HG02798 (cell line): ENCODE data around the gene DNTTIP2.
"Not testable (repeated sequence)": the region's sequence is repeated elsewhere in the genome, so short reads cannot be mapped to it uniquely, and the experiment has no call there.

Source experiments
- ATAC-seq: cut with Tn5 transposase; IDR thresholded peaks from one replicate; pipeline ENCODE4 v1.9.1; 2021; ENCODE audit warnings: mild to moderate bottlenecking; ENCODE audit not compliant: unreplicated experiment, poor library complexity

DNTTIP2 gene

DNA sequence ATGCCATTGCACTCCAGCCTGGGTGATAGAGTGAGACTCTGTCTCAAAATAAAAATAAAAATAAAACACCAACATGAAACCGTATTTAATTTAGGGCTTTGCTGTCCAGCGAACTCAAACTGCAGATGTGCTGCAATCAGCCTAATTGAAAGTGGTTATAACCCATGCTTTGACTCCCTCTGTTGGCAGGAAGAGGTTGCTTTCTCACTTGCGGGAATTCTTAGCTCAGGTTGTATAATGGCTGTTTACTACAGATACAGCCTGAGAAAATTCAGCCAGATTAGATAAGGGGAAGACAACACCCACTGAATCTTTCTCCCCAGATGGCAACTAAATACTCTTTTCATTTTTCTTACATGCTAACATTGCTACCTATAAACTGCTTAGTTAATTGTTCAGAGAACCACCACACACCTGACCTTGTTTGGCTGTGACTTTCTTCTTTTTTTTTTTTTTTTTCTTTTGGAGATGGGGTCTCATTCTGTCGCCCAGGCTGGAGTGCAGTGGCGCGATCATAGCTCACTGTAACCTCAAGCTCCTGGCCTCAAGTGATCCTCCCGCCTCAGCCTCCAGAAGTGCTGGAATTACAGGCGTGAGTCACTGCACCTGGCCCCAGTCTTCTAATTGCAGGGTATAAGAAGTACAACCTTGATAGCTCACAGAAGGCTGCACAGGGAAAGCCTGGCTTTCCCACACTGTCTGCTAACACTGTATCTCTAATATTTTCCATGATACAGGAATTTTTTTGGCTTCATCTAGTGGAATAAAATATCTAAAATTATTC, 34.6 kb downstream of the DNTTIP2 start:
- no peak for ATAC-seq

DNA sequence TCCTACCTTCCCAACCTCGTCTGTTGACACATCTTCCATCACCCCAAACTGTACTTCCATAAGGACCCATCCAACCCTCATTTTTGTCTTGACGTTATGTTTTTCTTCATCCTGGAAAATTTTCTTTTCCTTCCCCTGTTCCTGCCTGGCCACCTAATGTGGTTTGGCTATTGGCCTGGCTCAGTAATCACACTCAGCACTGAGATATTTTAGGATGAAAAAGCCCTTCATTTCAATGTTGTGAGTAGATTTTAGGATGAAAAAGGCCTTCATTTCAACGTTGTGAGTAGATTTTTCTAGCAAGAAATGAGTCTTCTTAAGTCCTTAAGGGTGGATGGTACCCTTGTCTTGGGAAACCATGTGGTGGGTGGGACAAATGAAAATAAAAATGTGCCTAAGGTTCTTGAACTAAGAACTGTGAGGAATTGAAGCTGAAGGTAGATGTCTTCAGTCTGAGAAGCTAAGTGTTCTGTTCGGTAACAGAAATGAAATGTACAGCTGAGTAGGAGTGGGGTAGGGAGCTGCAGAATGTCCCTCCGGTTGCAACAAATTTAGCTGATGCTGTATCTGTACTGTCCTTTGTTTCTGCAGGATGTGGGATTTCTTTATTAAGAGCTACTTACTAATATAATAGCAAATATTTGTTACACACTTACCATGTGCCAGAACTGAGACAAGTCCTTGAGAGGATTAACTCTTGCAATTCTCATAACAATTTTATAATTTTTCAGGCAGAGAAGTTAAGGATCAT, 36.1 kb downstream of the DNTTIP2 start:
- ATAC-seq: no peak

DNA sequence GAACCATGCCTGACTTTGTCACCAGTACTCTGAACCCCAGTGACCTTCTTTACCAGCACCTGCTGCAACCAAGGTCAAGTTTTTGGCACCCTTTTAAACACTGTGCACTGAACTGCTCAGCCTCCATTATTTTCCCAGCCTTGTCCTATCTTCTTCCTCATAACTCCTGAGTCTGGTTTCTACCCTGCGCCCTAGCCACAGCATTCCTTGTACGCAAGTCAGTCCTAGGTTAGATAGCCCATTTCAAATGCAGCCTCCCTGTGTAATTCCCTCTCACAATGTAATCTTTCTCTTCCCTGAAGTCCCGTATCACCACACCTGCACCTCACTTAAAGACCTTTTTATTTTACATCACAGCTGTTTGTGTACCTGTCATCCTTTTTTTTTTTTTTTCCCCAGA, 37.2 kb downstream of the DNTTIP2 start:
- no peak for ATAC-seq

DNA sequence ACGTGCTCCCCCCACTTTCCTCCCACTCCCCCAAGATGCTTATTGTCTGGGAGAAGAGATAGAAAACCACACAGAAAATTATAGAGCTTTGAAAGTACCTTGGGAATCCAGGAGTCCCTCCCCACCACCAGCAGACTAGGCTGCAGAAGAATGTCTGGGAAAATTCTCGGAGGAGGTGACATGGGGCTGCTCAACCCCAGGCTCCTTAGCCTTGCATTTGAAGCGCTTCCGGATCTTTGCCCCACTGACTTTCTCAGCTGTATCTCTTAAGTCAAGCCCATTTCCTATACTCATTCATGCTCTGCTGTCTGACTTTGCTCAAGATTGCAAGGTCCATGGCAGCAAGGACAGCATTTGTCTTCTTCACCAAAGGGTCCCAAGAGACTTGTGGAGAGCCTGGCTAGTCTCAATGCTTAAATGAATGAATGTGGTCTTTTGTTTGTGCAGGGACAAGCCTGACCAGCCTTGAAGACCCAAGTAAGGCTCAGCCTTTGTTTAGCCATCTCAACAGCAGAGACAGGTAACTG, 38.0 kb downstream of the DNTTIP2 start:
- no peak for ATAC-seq

DNA sequence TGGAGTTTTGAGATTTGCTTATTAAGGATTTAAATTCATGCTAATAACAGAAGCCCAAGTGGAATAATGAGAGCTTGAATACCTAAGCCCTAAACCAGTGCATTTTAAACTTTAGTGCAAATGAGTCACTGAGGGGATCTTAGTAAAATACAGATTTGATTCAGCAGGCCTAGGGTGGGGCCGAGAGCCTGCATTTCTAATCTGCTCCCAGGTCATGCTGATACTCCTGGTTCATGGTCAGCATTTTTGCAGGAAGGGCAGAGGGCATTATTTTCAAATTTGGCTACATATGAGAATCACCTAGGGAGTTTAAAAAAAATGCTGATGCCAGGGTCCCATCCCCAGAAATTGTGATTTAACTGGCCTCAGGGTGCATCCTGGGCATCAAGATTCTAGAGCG, 39.3 kb downstream of the DNTTIP2 start:
- ATAC-seq: no peak

DNA sequence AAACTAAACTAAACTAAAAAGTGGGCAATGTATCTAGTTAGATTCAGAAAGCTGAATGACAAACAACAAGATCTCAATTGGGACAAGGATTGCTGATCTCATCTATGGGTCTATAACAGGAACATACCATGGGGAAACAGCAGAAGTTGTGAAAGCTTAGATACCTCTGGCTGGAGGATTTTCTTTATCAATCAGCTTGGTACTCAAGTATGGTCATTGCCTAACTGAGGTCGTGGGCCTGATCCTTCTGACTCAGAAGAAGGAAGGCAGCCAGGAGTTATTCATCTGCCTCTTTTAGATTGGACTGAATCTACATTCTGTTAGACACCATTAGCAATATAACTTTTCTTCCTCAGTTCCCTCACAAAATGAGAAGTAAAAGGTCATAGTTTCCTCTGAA, 39.7 kb downstream of the DNTTIP2 start:
- ATAC-seq: no peak

DNA sequence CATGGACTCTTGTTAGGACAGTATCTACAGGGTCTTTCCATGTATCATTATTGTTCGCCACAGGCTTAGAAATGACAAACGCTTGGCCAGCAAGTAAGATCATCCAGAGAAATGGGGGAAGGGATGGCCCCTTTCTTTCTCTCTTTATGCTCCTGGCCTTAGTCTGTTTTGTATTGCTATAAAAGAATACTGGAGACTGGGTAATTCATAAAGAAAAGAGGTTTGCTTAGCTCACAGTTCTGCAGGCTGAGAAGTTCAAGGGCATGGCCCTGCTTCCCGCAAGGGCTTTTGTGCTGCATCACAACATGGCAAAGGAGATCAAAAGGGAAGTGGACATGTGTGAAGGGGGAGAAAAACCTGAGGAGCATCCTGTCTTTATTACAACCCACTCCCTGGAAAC, 41.0 kb downstream of the DNTTIP2 start:
- ATAC-seq: no peak

DNA sequence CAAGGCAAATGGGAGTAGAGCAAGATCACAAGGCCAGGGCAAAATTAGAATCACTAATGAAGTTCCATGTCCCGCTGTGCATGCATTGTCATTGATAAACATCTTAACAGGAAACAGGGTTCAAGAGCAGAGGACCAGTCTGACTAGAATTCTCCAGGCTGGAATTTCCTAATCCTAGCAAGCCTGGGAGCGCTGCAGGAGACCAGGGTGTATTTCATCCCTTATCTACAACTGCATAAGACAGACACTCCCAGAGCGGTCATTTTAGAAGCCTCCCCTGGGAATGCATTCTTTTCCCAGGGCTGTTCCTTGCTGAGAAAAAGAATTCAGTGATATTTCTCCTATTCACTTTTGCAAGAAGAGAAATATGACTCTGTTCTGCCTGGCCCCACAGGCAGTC, 45.7 kb downstream of the DNTTIP2 start:
- not testable (repeated sequence) for ATAC-seq

DNA sequence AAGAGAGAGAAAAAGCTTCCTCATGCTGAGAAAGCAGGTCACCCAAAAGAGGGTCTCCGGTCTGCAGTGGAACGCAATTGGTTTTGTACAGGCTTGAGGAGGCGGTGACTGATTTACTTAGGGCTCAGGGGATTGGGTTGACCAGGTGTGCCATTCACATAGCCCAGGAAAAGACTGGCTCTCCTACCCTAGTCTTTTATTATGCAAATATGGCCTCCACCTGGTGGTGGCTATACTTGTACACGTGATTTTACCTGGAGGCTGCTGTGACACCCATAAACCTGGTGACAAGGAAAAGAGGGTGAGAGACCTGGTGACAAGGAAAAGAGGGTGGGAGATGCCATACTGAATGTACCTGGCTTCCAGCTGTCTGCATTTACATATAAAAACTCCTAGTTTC, 49.9 kb downstream of the DNTTIP2 start:
- ATAC-seq: no peak

DNA sequence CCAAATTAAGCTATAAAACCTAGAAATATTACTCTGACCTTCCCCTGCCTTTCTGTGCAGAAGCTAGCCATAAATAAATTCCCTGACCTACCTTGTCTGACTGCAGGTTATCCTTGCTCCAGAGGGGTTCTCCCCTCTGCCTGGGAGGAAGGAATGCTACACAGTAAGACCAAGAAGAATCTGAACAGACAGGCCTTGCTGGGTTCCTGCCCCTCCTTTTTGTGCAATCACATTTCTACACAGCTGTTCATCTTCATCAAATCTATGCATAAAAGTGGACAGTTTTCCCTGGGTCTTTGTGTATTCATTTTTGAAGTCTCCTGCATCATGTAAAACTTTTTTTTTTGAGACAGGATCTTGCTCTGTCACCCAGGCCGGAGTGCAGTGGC, 50.6 kb downstream of the DNTTIP2 start:
- ATAC-seq: no peak

DNA sequence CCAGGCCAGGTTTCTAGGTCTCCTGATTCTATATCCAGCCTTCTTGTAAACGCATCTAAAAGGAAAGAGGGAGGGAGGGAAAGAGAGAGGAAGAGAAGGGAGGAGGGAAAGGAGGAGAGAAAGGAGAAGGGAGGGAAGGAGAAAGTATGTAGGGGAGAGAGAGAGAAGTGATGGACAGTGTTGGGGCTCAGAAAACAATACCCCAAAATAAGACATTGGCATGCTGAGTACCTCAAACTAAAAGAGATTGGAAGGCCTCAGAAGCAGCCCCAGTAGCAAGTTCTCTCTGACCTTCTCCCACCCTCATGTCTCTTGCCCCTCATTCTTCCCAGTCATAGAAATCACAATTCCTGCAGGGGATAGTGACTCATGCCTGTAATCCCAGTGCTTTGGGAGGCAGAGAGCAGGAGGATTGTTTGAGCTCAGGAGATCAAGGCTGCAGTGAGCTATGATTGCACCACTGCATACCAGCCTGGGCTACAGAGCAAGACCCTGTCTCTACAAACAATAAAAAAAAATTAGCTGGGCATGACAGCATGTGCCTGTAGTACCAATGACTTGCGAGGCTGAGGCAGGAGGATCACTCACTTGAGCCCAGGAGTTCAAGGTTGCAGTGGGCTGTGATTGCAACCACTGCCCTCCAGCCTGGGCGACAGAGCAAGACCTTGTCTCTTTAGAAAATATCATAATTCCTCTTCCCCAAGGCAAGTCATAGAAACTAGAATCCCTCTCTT, 51.2 kb downstream of the DNTTIP2 start:
- no peak for ATAC-seq

DNA sequence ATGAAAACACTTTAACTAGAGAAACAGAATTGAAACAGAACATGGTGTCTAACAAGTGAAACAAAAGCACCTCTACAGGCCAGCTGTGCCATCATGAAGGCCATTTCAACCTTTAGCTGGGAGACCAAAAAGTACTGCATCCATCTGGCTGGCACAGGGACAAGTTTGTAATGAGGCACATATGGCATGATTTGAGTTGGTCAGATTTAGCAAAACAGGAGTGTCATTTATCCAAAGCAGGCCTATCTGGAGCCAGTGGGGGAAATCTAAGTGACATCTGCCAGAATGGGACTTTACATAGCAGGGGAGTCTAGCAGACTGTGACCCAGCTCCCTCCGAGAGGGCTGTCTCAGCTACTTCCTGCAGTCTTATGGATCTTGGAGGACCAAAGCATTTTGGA, 51.9 kb downstream of the DNTTIP2 start:
- no peak for ATAC-seq

DNA sequence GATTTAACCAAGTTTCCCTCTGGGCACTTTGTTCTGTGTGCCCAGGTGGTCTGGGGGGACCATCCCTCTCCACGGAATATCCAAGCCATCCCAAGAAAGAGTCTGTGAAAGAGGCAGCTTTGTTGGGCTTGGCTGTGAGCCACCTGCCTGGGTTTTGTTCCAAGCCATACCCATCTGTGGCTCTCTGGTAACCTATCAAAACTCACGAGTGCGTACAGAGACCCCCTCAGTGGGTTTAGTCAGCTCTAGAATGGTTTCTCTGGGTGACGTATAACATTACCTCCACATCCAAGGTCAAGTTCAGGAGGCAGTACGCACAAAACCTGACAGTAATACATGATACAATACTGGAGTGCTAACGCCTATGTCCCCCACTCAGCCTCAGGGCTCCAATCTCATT, 54.2 kb downstream of the DNTTIP2 start:
- no peak for ATAC-seq

DNA sequence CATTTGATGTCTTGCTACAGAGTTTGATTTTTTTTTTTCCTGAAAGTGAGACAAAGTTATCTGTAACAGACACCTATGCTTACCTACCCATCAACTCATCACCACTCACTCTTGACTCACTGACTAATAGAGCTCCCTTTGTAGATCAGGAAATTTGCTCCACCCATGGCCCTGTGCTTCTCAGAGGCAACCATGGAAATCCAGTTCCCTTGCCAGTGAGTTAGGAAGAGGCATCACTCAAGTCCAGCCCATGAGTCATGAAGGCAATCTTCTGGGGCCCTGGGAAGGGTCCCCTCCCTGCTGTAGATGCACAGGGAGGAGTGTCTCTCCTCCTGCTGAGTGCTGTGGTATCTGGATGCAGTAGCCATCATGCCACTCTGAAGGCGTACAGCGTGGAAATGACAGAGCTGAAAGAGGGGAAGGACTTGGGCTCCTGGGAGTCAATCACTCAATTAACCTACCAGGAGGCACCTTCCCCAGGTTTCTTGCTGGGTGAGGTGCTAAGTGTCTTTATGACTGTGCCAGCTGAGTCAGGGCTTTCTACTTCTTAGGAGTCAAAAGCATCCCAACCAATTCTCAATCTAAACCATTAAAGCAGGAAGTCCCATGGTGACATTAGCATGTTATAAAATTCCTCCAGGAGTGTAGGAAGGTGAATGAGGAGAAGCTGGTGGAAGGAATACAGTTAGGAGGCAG, 56.1 kb downstream of the DNTTIP2 start:
- ATAC-seq: no peak

DNA sequence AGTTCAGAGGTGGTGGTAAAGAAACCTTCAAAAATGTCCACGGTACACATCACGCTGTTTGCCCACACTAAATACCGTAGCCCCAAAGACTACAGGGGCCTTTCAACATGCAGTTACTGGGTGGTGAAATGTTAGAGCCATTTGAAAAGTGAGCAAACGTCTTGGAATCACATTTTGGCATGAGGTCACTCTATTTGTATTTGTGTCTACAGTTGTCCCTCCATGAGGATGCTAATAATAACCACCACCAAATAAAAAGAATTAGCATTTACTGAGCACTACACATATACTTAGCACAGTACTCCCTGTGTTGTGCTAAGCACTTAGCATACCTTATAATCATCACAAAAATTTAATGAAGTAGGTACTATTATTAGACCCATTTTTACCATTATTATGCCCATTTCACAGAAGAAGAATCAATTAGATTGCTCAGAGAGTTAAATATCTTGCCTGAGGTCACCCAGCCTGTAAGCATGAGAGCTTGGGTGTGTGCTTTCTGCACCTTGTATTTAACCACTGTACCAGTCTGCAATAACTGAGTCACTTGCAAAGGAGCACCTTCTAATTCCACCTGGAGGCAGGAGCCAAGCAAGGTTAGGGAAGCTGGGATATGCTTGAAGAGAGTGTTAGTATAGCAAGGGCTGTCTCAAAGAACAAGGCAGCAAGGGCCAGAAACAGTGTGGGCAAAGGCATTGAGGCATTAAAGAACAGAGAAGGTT, 57.4 kb downstream of the DNTTIP2 start:
- no peak for ATAC-seq

DNA sequence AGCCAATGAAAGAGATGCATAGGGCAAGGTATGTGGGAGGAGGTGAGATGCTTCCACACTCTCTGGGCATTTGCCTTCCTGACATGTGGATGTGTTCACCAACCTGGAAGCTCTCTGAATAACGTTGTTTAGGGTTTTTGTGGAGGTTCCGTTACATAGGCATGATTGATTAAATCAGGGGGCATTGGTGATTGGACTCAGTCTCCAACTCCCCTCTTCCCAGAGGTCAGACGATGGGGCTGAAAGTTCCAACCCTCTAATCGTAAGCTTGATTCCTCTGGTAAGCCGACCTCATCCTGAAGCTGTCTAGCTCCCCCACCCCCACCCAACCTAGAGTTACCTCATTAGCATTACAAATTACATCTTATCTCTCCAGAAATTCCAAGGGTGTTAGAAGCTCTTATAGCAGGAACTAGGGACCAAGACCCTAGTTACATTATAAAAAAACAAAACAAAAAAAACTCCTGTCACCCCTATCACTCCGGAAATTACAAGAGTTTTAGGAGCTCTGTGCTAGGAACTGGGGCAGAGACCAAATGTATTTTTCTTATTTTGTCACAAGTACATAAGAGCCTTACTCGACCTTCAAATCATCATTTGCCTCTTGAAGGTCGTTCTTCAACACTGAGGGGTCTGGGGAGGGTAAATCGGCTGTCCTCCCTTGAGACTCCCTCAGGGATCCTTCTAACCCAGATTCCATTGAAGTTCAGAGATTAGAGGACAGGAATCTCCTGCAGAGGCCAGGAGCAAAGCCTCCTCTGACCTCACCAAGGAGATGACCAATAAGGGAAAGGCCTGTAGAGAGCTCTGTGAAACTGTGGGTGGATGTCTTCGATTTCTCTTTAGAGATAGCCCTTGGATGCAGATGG, 58.2 kb downstream of the DNTTIP2 start:
- ATAC-seq: no peak

DNA sequence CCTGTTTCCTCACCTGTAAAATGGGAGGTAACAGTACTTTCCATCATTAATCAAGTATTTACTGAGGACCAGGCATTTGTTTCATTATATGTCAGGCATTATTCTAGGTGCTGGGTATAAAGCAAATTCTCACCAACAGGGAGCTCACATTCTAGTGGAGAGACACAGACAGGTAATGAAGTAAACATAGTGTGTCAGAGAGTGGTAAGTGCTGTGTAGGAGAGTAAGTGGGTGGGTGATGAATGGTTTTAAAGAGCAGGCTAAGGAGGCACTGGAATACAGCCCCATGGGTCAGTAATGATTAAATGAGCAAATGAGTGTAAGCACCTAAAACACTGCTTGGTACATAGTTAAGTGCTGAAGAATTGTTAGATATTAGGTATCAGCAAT, 60.4 kb downstream of the DNTTIP2 start:
- peak; percentile 10 for ATAC-seq

DNA sequence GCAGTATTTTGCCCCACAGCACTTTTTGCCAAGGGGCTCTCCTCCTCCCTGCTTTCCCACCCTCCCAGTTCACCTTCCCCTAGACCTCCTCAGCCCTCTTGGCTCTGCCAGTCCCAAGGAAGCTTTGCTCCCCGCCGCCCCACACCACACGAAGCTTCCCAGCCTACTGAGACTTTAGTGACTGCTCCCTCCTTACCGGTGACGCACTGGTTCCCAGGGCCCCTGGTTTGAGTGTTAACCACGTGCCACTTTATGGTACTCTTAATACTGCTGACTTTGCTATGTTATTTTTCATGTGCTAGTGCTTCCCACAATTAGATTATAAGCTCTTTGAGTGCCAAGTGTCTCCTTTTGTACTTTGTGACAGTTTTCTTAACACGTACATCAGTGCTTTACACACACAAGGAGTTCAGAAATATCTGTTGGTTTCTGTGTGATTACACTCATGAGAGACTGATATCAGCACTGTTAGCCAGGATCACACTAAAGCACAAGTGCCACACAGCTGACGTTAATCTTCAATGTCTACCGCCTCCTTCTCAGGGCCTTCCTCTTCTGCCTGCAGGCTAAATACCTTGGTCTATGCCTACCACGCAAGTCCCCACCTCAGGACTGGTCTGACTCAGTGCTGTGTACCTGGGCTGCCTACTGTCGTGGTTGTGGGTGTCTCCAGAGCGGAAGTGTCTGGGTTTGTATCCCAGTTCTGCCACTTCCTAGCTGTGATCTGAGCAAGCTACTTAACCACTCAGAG, 61.0 kb downstream of the DNTTIP2 start:
- peak; percentile 71 for ATAC-seq
